RWPE1 (cell line): ENCODE measurements around the gene SLC25A1.

Source experiments
- CTCF ChIA-PET: fragments of 350-600 bp; sonication (Branson Sonifier 250); formaldehyde crosslinking; extraction: SDS; loops from one replicate; lab custom pipeline; 2021; lab: Yijun Ruan, JAX
- POLR2A ChIA-PET: fragments of 400-600 bp; formaldehyde crosslinking; extraction: SDS; loops from one replicate; lab custom pipeline; 2020; ENCODE audit warnings: antibody characterized with exemption; ENCODE audit not compliant: low non-redundant PET; lab: Yijun Ruan, JAX
- DNase-seq: peaks from one replicate; pipeline ENCODE4 v3.0.0; 2012; ENCODE audit warnings: low spot score
- H3K27ac ChIP-seq: fragments of 450-650 bp; 2 replicates; pipeline ENCODE4 v1.5.1; 2017
- TF ChIP-seq, protein P1 (sequence below): fragments of 450-650 bp; conservative IDR thresholded peaks from 2 replicates; pipeline ENCODE4 v1.5.1; 2017; ENCODE audit warnings: low read depth, mild to moderate bottlenecking

The SLC25A1 gene

DNA sequence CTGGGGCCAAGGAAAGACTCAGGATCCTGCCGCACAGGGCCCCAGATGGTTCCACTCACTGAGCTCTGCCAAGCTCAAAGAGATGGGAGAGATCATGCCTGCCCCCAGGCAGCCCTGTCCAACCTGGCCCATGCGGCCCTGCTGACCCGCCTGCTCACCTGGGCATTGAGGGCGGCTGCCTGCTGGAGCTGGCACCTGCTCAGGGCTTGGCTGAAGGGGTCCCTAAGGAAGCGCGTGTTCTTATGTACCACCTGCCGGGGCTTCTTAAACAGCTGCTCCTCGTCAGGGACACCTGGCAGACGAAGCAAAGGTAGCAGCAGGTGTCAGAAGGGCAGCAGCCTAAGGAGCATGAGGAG, 39.6 kb downstream of the SLC25A1 start:
- 0 out of 2 replicates have a peak overlapping the region, but pooled peaks have one; percentile 5 for H3K27ac ChIP-seq
- POLR2A ChIA-PET = no interaction called here
- no peak for DNase-seq
- TF ChIP-seq, protein P1, sequence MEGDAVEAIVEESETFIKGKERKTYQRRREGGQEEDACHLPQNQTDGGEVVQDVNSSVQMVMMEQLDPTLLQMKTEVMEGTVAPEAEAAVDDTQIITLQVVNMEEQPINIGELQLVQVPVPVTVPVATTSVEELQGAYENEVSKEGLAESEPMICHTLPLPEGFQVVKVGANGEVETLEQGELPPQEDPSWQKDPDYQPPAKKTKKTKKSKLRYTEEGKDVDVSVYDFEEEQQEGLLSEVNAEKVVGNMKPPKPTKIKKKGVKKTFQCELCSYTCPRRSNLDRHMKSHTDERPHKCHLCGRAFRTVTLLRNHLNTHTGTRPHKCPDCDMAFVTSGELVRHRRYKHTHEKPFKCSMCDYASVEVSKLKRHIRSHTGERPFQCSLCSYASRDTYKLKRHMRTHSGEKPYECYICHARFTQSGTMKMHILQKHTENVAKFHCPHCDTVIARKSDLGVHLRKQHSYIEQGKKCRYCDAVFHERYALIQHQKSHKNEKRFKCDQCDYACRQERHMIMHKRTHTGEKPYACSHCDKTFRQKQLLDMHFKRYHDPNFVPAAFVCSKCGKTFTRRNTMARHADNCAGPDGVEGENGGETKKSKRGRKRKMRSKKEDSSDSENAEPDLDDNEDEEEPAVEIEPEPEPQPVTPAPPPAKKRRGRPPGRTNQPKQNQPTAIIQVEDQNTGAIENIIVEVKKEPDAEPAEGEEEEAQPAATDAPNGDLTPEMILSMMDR = no peak
- CTCF ChIA-PET = no interaction called here

DNA sequence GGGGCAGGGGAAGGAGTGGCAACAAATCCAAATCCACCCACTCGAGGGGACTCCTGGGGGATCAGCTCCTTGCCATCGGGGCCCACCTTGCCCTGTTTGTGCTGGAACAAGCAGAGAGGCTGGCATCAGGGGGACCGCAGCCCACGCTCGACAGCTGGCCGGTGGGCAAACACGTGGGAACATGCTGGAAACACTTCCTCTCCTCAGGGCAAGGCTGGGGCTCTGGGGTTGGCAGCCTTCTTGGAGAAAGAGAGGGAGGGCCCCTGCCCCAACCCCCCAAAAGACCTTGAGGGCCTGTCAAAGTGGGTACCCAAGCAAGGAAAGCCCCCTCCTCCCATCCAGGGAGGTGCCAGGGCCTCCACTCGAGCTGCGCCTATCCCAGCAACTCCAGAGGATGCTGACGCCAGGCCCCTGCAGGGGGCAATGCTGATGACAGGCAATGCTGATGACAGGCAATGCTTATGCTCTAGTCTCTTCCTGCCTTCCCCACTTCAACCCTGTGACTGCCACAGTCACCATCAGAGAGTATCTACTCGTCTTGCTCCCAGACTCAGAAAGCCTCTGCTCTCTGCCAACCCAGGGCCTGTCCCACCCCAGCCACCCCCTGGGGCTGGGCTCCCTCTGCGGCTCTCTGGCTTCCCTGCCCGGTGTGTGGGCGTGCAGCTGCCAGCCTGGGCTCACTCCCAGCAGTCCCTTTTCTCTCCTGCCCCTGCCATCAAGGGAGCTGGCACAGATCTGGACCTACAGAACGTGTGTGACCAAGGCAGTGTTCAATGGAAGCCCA, 40.1 kb downstream of the SLC25A1 start:
- ChIA-PET POLR2A (no interaction called here), CTCF (no interaction called here)
- no peak for DNase-seq
- peak overlapping the region; percentile 5; the same call in 1 of the 2 replicates for H3K27ac ChIP-seq
- TF ChIP-seq, protein P1 = no peak

DNA sequence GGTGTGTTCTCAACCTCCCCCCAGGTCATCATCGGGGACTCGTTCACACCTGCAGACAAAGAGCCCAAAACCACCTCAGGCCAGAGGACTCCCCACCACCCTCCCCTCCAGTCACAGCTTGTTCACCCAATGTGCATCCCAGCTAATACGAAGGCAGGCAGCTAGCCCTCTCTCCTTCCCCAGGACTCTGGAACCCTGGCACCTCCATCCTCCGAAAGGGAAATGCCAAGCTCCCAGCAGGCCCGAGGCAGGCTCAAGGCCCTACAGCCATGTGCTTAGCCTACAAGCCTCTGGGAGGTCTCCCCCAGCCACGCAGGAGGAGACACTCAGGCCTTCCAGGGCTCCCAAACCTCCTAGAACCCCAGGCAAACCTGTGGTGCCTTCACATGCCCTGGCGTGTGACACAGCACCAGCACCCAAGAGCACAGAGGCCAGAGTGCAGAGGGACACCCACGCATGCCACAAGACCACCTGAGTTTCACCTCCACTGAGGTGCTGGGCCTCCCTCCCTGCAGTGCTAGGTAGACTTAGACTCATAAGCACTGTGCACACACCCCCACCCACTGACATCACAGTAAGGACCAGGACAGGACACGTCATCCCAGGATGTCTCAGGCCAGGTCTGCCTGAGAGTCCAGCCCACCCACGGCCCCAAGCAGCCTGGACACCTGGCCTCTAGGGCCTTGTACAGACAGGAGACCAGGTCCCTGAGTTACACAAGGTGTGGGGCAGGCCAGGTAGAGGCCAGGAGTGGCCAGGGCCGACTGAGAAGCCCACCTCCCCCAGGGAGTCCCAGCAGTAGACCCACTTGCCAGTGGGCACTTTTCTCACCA, 40.9 kb downstream of the SLC25A1 start:
- peak overlapping the region; percentile 5; the same call in 1 of the 2 replicates for H3K27ac ChIP-seq
- DNase-seq = no peak
- ChIA-PET CTCF (no interaction called here), POLR2A (no interaction called here)
- TF ChIP-seq, protein P1 = no peak

DNA sequence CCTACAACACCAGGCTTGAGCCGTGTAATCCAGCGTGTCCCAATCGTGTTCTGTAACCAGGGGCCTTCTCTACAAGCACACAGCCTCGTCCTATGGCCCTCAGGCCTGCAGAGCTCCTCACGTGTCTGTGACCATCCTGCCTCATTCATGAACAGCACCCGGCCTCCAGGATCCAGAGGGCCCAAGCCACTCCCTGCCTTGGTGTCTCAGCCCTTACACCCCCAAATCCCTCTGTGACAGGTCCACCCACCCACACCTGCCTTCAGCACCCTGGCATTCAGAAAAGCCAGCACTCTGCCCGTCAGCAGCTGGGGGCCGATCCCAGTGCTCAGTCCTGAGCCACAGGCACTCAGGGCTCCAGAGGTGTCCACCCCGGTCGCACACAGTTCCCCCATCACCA, 41.6 kb downstream of the SLC25A1 start:
- no peak overlapping the region; the same call in 1 of the 2 replicates for H3K27ac ChIP-seq
- ChIA-PET CTCF (no interaction called here), POLR2A (no interaction called here)
- no peak for DNase-seq
- TF ChIP-seq, protein P1 = no peak

DNA sequence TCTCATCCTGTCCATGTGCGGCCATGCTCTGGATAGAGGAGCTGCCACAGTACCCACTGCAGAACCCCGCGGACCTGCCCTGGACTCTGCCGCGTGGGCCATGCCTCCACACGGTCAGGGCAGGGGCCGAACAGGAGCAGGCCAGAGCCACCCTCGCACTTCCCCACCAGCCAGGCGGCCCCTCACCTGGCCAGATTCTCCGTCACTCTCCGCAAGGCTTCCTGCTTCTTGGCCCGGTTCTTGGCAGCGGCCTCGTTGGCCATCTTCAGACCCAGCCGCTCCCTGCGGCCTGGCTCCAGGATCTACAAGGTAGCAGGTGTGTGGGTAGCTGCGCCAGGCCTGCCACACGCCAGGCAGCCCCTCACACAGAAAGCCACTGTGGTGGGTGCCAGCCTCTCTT, 43.7 kb downstream of the SLC25A1 start:
- no peak overlapping the region for H3K27ac ChIP-seq
- DNase-seq = no peak
- ChIA-PET POLR2A (no interaction called here), CTCF (interaction anchor here (0.6 to 0.7 kb wide), 2 partner anchors 9 to 227 kb away, joined by 3 to 4 read pairs; partner anchors contain the start of gene ESS2)
- TF ChIP-seq, protein P1 = no peak

DNA sequence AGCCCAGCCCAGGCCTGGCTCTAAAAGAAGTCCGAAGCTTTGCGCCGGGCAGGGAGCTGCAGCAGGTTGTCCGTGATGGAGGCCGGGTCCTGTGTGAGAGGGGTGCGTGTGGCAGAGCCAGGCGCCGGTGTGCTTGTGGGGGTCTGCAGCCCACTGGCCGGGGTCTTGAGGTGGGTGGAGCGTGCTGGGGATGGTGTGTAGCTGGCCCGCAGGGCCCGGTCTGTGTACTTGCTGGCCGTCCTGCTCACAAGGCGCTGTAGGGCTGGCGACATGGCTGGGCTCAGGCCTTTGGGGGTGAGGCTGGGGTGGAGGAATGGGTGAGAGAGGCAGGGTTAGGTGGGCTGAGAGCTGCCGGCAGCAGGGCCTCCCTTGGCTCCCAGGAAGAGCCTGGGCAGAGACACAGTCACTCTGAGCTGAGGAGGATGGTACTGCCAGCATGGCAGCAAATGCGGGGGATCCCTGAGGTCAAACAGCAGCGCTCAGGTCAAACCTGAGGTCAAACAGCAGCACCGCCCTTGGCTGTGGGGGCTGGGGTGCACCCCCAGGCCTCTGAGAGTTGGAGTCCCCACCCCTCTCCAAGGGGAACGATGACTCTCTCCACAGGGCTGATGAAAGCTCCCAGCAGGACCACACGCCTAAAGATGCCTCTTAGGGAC, 44.2 kb downstream of the SLC25A1 start:
- ChIA-PET POLR2A (no interaction called here), CTCF (interaction anchor here (0.7 kb wide), 1 partner anchor 10 kb away, joined by 4 read pairs; the partner anchor contains the start of gene ESS2)
- TF ChIP-seq, protein P1 = no peak
- no peak for DNase-seq
- H3K27ac ChIP-seq = no peak overlapping the region
